SJCRH30 (cell line): ENCODE results near the gene BCL2L12. TPM values are rescaled to one million over a fixed set of nuclear protein-coding genes. Genes with fewer than 3 reads are reported as not detected.

Source experiments
- DNase-seq, 2 experiments: peaks; one replicate each; pipeline ENCODE4 v3.0.0-alpha.2; 2015 to 2020
- H3K27ac ChIP-seq: fragments of 250-450 bp; sonication (Bioruptor Pico); 2 replicates; pipeline ENCODE4 v1.5.1; 2020; ENCODE audit warnings: mild to moderate bottlenecking, moderate library complexity
- H3K27me3 ChIP-seq: fragments of 250-450 bp; sonication (Bioruptor Pico); 2 replicates; pipeline ENCODE4 v1.5.1; 2020; ENCODE audit warnings: mild to moderate bottlenecking, moderate library complexity
- H3K36me3 ChIP-seq: fragments of 250-450 bp; sonication (Bioruptor Pico); 2 replicates; pipeline ENCODE4 v1.5.1; 2020; ENCODE audit warnings: mild to moderate bottlenecking, moderate library complexity
- H3K4me1 ChIP-seq: fragments of 250-450 bp; sonication (Bioruptor Pico); 2 replicates; pipeline ENCODE4 v1.5.1; 2020; ENCODE audit warnings: mild to moderate bottlenecking, moderate library complexity
- H3K4me3 ChIP-seq: fragments of 250-450 bp; sonication (Bioruptor Pico); 2 replicates; pipeline ENCODE4 v1.5.1; 2020; ENCODE audit warnings: mild to moderate bottlenecking, moderate library complexity
- H3K9me3 ChIP-seq: fragments of 250-450 bp; sonication (Bioruptor Pico); replicated peaks from 2 replicates; pipeline ENCODE4 v1.5.1; 2020; ENCODE audit warnings: mild to moderate bottlenecking, moderate library complexity
- total RNA-seq: library from RNA; depleted of rRNA; stranded (reverse); fragments of >200 nt; shearing (Covaris generic); gene quantifications from 2 replicates; pipeline ENCODE4 v1.2.3, GENCODE V29; 2014

Gene BCL2L12
- total RNA-seq, 1 experiment from 2014 or later = 45.2 TPM

- Histone ChIP-seq H3K36me3 (peaks cover 54% of the 10 kb centered on the region), H3K4me1 (no peaks in the 10 kb centered on the region), H3K4me3 (no peak overlapping the region), H3K9me3 (no peaks in the 10 kb centered on the region), H3K27me3 (no peaks in the 10 kb centered on the region), H3K27ac (no peak overlapping the region)
- DNase-seq = no peak
Measured at GRCh38 chr19:49652551-49653465, 12.9 kb upstream of the BCL2L12 start.

- DNase-seq = no peak
- peaks cover 59% of the 10 kb centered on the region for H3K36me3 ChIP-seq
Measured at GRCh38 chr19:49653466-49653806, 12.3 kb upstream of the BCL2L12 start.

GRCh38 chr19:49654581-49654980, 11.2 kb upstream of the BCL2L12 start:
- no peak for DNase-seq
- peaks cover 63% of the 10 kb centered on the region for H3K36me3 ChIP-seq
- no peaks in the 10 kb centered on the region for H3K9me3 ChIP-seq
- no peaks in the 10 kb centered on the region for H3K4me1 ChIP-seq
- no peak overlapping the region for H3K4me3 ChIP-seq
- no peak overlapping the region for H3K27ac ChIP-seq
- no peaks in the 10 kb centered on the region for H3K27me3 ChIP-seq

More at GRCh38 chr19:49653466-49653806, 12.3 kb upstream of the BCL2L12 start:
- Histone ChIP-seq H3K4me3 (no peak overlapping the region), H3K4me1 (no peaks in the 10 kb centered on the region), H3K9me3 (no peaks in the 10 kb centered on the region), H3K27me3 (no peaks in the 10 kb centered on the region), H3K27ac (no peak overlapping the region)

- no peak overlapping the region for H3K4me3 ChIP-seq
- H3K36me3 ChIP-seq = peaks cover 60% of the 10 kb centered on the region
Measured at GRCh38 chr19:49655570-49656455, 9.9 kb upstream of the BCL2L12 start.

GRCh38 chr19:49656456-49657109, 9.2 kb upstream of the BCL2L12 start:
- DNase-seq = no peak
- H3K4me1 ChIP-seq = no peaks in the 10 kb centered on the region
- H3K4me3 ChIP-seq = no peak overlapping the region
- H3K27ac ChIP-seq = no peak overlapping the region
- H3K27me3 ChIP-seq = no peaks in the 10 kb centered on the region
- H3K9me3 ChIP-seq = no peaks in the 10 kb centered on the region
- H3K36me3 ChIP-seq = peaks cover 59% of the 10 kb centered on the region

More at GRCh38 chr19:49655570-49656455, 9.9 kb upstream of the BCL2L12 start:
- no peak for DNase-seq
- Histone ChIP-seq H3K9me3 (no peaks in the 10 kb centered on the region), H3K27me3 (no peaks in the 10 kb centered on the region), H3K27ac (no peak overlapping the region), H3K4me1 (no peaks in the 10 kb centered on the region)

- H3K27ac ChIP-seq = no peak overlapping the region
- no peak for DNase-seq
- peaks cover 60% of the 10 kb centered on the region for H3K36me3 ChIP-seq
Measured at GRCh38 chr19:49657493-49658138, 8.1 kb upstream of the BCL2L12 start.

GRCh38 chr19:49658139-49658517, 7.6 kb upstream of the BCL2L12 start:
- Histone ChIP-seq H3K27ac (no peak overlapping the region), H3K9me3 (no peaks in the 10 kb centered on the region), H3K4me1 (no peaks in the 10 kb centered on the region), H3K4me3 (no peak overlapping the region), H3K36me3 (peaks cover 56% of the 10 kb centered on the region), H3K27me3 (no peaks in the 10 kb centered on the region)
- no peak for DNase-seq

More at GRCh38 chr19:49657493-49658138, 8.1 kb upstream of the BCL2L12 start:
- no peaks in the 10 kb centered on the region for H3K4me1 ChIP-seq
- H3K27me3 ChIP-seq = no peaks in the 10 kb centered on the region
- no peak overlapping the region for H3K4me3 ChIP-seq
- H3K9me3 ChIP-seq = no peaks in the 10 kb centered on the region

GRCh38 chr19:49658566-49659442, 6.9 kb upstream of the BCL2L12 start:
- Histone ChIP-seq H3K27me3 (no peaks in the 10 kb centered on the region), H3K4me1 (0 out of 2 replicates have a peak, but pooled peaks cover under 1% of the 10 kb centered on the region), H3K36me3 (peaks cover 52% of the 10 kb centered on the region), H3K27ac (no peak overlapping the region), H3K4me3 (no peak overlapping the region), H3K9me3 (no peaks in the 10 kb centered on the region)
- DNase-seq = no peak

GRCh38 chr19:49660338-49660961, 5.3 kb upstream of the BCL2L12 start:
- Histone ChIP-seq H3K4me3 (no peak overlapping the region), H3K27ac (no peak overlapping the region), H3K9me3 (no peaks in the 10 kb centered on the region), H3K27me3 (no peaks in the 10 kb centered on the region), H3K36me3 (peaks cover 37% of the 10 kb centered on the region), H3K4me1 (0 out of 2 replicates have a peak, but pooled peaks cover 3% of the 10 kb centered on the region)
- no peak for DNase-seq

- no peak for DNase-seq
- Histone ChIP-seq H3K36me3 (peaks cover 35% of the 10 kb centered on the region), H3K27ac (no peak overlapping the region), H3K4me1 (0 out of 2 replicates have a peak, but pooled peaks cover 3% of the 10 kb centered on the region), H3K9me3 (no peaks in the 10 kb centered on the region), H3K27me3 (no peaks in the 10 kb centered on the region), H3K4me3 (no peak overlapping the region)
Measured at GRCh38 chr19:49662011-49662410, 3.7 kb upstream of the BCL2L12 start.

GRCh38 chr19:49663224-49663623, 2.5 kb upstream of the BCL2L12 start:
- peaks cover 27% of the 10 kb centered on the region for H3K36me3 ChIP-seq

GRCh38 chr19:49664171-49665035, 1.3 kb upstream of the BCL2L12 start:
- H3K27ac ChIP-seq = peak overlapping the region; percentile 26; the same call in 1 of the 2 replicates
- peaks cover 18% of the 10 kb centered on the region for H3K36me3 ChIP-seq
- peak overlapping the region; percentile 70 for H3K4me3 ChIP-seq
- H3K4me1 ChIP-seq = 0 out of 2 replicates have a peak, but pooled peaks cover 3% of the 10 kb centered on the region
- no peaks in the 10 kb centered on the region for H3K27me3 ChIP-seq
- peak; percentile 88 to 89 for DNase-seq
- H3K9me3 ChIP-seq = no peaks in the 10 kb centered on the region

More at GRCh38 chr19:49663224-49663623, 2.5 kb upstream of the BCL2L12 start:
- 0 out of 2 replicates have a peak, but pooled peaks cover 3% of the 10 kb centered on the region for H3K4me1 ChIP-seq
- DNase-seq = no peak
- no peak overlapping the region for H3K4me3 ChIP-seq
- H3K27ac ChIP-seq = no peak overlapping the region
- H3K27me3 ChIP-seq = no peaks in the 10 kb centered on the region
- no peaks in the 10 kb centered on the region for H3K9me3 ChIP-seq
